Umbilical cord (tissue), 2 donors: ENCODE data around the gene SLC5A4. TPM values are rescaled to one million over a fixed set of nuclear protein-coding genes. Genes with fewer than 3 reads are reported as not detected.
"Not testable (repeated sequence)": the region's sequence is repeated elsewhere in the genome, so short reads cannot be mapped to it uniquely, and the experiment has no call there.

ENCODE experiments used
- DNase-seq: peaks from one replicate; pipeline ENCODE4 v3.0.0-alpha.2; 2015; ENCODE audit warnings: low spot score
- total RNA-seq: library from RNA; depleted of rRNA; stranded (reverse); fragments of >200 nt; gene quantifications from one replicate; pipeline ENCODE4 v1.2.3, GENCODE V29; 2014; ENCODE audit warnings: low replicate concordance; ENCODE audit not compliant: insufficient read depth

Gene SLC5A4
- total RNA-seq, 1 donor from 2014 or later = not detected

- no peak for DNase-seq
These were observed 55.2 kb downstream of the SLC5A4 start for GRCh38 chr22:32199961-32200360.

- no peak for DNase-seq
These were observed 55.8 kb downstream of the SLC5A4 start for GRCh38 chr22:32199341-32199740.

- not testable (repeated sequence) for DNase-seq
These were observed 57.5 kb downstream of the SLC5A4 start for GRCh38 chr22:32197553-32198226.

GRCh38 chr22:32195900-32196299, 59.2 kb downstream of the SLC5A4 start:
- DNase-seq = not testable (repeated sequence)

GRCh38 chr22:32193346-32193745, 61.8 kb downstream of the SLC5A4 start:
- not testable (repeated sequence) for DNase-seq

GRCh38 chr22:32191021-32191420, 64.1 kb downstream of the SLC5A4 start:
- not testable (repeated sequence) for DNase-seq

GRCh38 chr22:32185821-32186220, 69.3 kb downstream of the SLC5A4 start:
- no peak for DNase-seq

GRCh38 chr22:32183625-32184024, 71.5 kb downstream of the SLC5A4 start:
- no peak for DNase-seq

GRCh38 chr22:32181043-32181442, 74.1 kb downstream of the SLC5A4 start:
- DNase-seq = no peak

- DNase-seq = no peak
These were observed 77.9 kb downstream of the SLC5A4 start for GRCh38 chr22:32177221-32177765.

GRCh38 chr22:32175683-32176644, 79.2 kb downstream of the SLC5A4 start:
- DNase-seq = no peak

GRCh38 chr22:32175115-32175514, 80.0 kb downstream of the SLC5A4 start:
- peak; percentile 4 for DNase-seq

Other genes starting within 250 kb of the SLC5A4 start
- 1.4 TPM for gene SLC5A1, start 212.1 kb downstream of the SLC5A4 start, total RNA-seq
- 0.96 TPM for gene C22orf42, start 96.0 kb downstream of the SLC5A4 start, total RNA-seq
- gene RFPL2, start 50.3 kb downstream of the SLC5A4 start, total RNA-seq = 0.72 TPM
- 0.48 TPM for gene RFPL3, start 102.5 kb upstream of the SLC5A4 start, total RNA-seq
- gene RTCB, start 156.9 kb upstream of the SLC5A4 start, total RNA-seq = 63.6 TPM
- gene BPIFC, start 209.1 kb upstream of the SLC5A4 start, total RNA-seq = not detected
- 102 TPM for gene FBXO7, start 219.5 kb upstream of the SLC5A4 start, total RNA-seq